Measurements from ENCODE around the gene OPTC. TPM values are rescaled to one million over a fixed set of nuclear protein-coding genes. Genes with fewer than 3 reads are reported as not detected.
A peak's percentile ranks its signal among the peaks of the same experiment; 100 is the strongest.

OPTC gene
- total RNA-seq, 1 donor from 2014 or later: not detected

DNA sequence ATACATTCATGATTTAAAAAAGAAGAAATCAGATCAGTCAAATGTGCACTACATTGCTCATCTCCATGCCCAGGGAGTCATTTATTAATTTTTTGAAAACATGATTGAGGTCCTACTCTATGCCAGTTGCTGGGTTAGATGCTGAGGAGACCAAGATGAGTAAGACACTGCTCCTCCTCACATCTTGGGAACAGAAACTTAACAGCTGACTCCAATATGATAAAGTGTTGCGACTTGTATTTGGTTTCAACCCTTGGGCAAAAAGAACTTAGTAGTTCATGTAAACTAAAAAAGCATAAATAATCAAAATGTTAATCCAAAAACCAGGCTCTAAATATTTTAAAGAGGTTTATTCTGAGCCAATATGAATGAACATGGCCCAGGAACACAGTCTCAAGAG lies 56.9 kb downstream of the OPTC start:
- Mint-ChIP-seq H3K4me3 (no peak overlapping the region), H3K9me3 (no peaks in the 10 kb centered on the region), H3K27me3 (no peaks in the 10 kb centered on the region), H3K4me1 (ENCODE audit: unreplicated experiment) (peaks cover 44% of the 10 kb centered on the region), H3K27ac (no peak overlapping the region), H3K36me3 (no peaks in the 10 kb centered on the region)
- TF ChIP-seq, protein P1, sequence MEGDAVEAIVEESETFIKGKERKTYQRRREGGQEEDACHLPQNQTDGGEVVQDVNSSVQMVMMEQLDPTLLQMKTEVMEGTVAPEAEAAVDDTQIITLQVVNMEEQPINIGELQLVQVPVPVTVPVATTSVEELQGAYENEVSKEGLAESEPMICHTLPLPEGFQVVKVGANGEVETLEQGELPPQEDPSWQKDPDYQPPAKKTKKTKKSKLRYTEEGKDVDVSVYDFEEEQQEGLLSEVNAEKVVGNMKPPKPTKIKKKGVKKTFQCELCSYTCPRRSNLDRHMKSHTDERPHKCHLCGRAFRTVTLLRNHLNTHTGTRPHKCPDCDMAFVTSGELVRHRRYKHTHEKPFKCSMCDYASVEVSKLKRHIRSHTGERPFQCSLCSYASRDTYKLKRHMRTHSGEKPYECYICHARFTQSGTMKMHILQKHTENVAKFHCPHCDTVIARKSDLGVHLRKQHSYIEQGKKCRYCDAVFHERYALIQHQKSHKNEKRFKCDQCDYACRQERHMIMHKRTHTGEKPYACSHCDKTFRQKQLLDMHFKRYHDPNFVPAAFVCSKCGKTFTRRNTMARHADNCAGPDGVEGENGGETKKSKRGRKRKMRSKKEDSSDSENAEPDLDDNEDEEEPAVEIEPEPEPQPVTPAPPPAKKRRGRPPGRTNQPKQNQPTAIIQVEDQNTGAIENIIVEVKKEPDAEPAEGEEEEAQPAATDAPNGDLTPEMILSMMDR (conservative IDR thresholded peaks at IDR 0.05): no peak
- no peak for DNase-seq (ENCODE audit: extremely low spot score, unreplicated experiment)

DNA sequence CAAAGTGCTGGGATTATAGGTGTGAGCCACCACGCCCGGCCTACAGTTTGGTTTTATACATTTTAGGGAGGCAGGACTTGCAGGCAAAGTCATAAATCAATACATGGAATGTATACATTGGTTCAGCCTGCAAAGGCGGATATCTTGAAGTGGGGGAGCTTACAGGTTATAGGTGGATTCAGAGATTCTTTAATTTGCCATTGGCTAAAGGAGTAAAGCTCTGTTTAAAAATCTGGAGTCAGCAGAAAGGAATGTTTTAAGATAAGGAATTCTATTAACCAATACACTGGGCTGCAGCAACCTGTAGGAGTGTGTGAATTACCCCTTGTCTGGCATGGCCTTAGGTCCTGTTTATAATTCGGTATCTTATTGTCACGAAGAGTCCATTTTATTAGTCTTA lies 57.6 kb downstream of the OPTC start:
- Mint-ChIP-seq H3K36me3 (no peaks in the 10 kb centered on the region), H3K4me1 (ENCODE audit: unreplicated experiment) (peaks cover 51% of the 10 kb centered on the region), H3K4me3 (no peak overlapping the region), H3K9me3 (no peaks in the 10 kb centered on the region), H3K27ac (no peak overlapping the region), H3K27me3 (no peaks in the 10 kb centered on the region)
- TF ChIP-seq, protein P1 (conservative IDR thresholded peaks at IDR 0.05): no peak
- DNase-seq (ENCODE audit: extremely low spot score, unreplicated experiment): no peak

DNA sequence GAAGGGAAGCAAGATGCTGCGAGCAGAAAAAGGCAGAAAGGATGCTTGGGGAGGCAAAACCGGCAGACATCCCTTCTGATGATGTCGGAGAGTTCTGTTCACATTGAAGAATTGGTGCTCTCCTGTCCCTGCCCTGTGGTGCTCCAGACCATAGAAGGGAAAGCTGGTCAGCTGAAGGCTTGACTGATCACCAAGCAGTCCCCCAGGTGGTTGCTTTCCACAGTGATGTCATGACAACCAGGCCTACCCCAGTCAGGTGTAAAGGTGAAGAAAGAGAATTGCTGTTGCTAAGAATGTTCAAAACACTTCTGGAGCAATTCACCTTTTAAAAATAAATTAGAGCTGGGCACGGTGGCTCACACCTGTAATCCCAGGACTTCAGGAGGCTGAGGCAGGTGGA lies 59.5 kb downstream of the OPTC start:
- TF ChIP-seq, protein P1 (conservative IDR thresholded peaks at IDR 0.05): no peak
- peak overlapping the region; percentile 25 for H3K27ac Mint-ChIP-seq
- H3K36me3 Mint-ChIP-seq: no peaks in the 10 kb centered on the region
- H3K27me3 Mint-ChIP-seq: no peaks in the 10 kb centered on the region
- peaks cover 60% of the 10 kb centered on the region for H3K4me1 Mint-ChIP-seq (ENCODE audit: unreplicated experiment)
- DNase-seq (ENCODE audit: extremely low spot score, unreplicated experiment): no peak
- no peaks in the 10 kb centered on the region for H3K9me3 Mint-ChIP-seq
- peak overlapping the region; percentile 52 for H3K4me3 Mint-ChIP-seq

- H3K36me3 Mint-ChIP-seq: no peaks in the 10 kb centered on the region
- H3K4me1 Mint-ChIP-seq (ENCODE audit: unreplicated experiment): peaks cover 60% of the 10 kb centered on the region
- H3K27ac Mint-ChIP-seq: peak overlapping the region; percentile 50
- H3K9me3 Mint-ChIP-seq: no peaks in the 10 kb centered on the region
- peak overlapping the region; percentile 60 for H3K4me3 Mint-ChIP-seq
- TF ChIP-seq, protein P1 (conservative IDR thresholded peaks at IDR 0.05): no peak
- no peaks in the 10 kb centered on the region for H3K27me3 Mint-ChIP-seq
- DNase-seq (ENCODE audit: extremely low spot score, unreplicated experiment): no peak
Observed at GRCh38 chr1:203554071-203554470, 60.1 kb downstream of the OPTC start.

DNA sequence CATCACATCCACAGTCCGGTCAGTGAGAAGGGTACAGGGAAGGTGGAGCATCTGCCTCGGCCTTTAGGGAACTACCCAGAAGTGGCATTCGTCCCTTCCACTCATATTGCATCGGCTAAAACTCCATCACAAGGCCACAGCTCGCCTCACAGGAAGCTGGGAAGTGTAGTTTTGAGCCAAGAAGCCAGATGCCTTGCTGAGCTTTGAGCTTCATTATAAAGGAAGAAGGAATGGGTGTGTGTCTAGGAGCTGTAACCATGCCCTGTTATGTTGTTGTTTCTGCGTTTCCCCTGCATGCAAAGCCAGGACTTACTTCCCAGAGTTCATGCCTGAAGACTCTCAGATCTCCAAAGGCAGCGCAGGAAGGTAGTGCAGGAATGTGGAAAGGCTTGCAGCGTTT lies 61.1 kb downstream of the OPTC start:
- no peaks in the 10 kb centered on the region for H3K36me3 Mint-ChIP-seq
- H3K4me1 Mint-ChIP-seq (ENCODE audit: unreplicated experiment): peaks cover 63% of the 10 kb centered on the region
- TF ChIP-seq, protein P1 (conservative IDR thresholded peaks at IDR 0.05): no peak
- no peaks in the 10 kb centered on the region for H3K27me3 Mint-ChIP-seq
- no peak for DNase-seq (ENCODE audit: extremely low spot score, unreplicated experiment)
- peak overlapping the region; percentile 82 for H3K4me3 Mint-ChIP-seq
- no peaks in the 10 kb centered on the region for H3K9me3 Mint-ChIP-seq
- H3K27ac Mint-ChIP-seq: peak overlapping the region; percentile 91

GRCh38 chr1:203555511-203556046 lies 61.6 kb downstream of the OPTC start:
- TF ChIP-seq, protein P1 (conservative IDR thresholded peaks at IDR 0.05): no peak
- no peak for DNase-seq (ENCODE audit: extremely low spot score, unreplicated experiment)
- Mint-ChIP-seq H3K4me1 (ENCODE audit: unreplicated experiment) (peaks cover 63% of the 10 kb centered on the region), H3K4me3 (peak overlapping the region; percentile 82), H3K27ac (peak overlapping the region; percentile 91), H3K27me3 (no peaks in the 10 kb centered on the region), H3K36me3 (no peaks in the 10 kb centered on the region), H3K9me3 (no peaks in the 10 kb centered on the region)
